Epithelial cell of prostate (primary cell): ENCODE results near the gene AMN.
A peak's percentile ranks its signal among the peaks of the same experiment; 100 is the strongest.
"Not testable (repeated sequence)": the region's sequence is repeated elsewhere in the genome, so short reads cannot be mapped to it uniquely, and the experiment has no call there.

Source experiments
- DNase-seq: peaks from one replicate; pipeline ENCODE4 v3.0.0-alpha.2; 2011; ENCODE audit warnings: low read depth, low spot score
- H3K27ac ChIP-seq: fragments of 450-650 bp; 2 replicates; pipeline ENCODE4 v1.5.1; 2017; ENCODE audit warnings: mild to moderate bottlenecking

The AMN gene

GRCh38 chr14:102922490-102923200 is at the start of gene AMN:
AMN (plus strand) TSS chr14:102922663; CDS start chr14:102922689, 26 bp downstream.
- H3K27ac ChIP-seq: no peak within 1 kb of the TSS
- no peak for DNase-seq

DNA sequence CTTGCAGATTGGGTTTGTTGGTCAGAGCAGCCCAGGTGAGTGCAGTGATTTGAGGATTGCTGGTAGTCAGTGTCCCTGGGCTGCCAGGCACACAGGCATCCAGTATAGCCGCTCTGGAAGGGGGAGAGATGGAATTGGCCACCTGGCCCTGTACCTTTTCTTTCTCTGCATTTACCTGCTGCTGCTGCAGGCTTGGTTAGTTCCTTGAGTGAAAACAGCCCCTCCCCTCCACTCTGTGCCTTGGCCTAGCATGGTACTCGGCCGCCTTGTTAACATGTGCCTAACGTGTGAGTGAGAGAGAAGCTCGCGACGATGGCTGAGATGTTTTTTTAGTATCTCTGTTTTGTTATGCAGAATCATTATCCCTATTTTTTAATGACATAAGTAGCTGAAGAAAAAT is 49.3 kb upstream of the AMN start:
- no peak overlapping the region for H3K27ac ChIP-seq
- no peak for DNase-seq

DNA sequence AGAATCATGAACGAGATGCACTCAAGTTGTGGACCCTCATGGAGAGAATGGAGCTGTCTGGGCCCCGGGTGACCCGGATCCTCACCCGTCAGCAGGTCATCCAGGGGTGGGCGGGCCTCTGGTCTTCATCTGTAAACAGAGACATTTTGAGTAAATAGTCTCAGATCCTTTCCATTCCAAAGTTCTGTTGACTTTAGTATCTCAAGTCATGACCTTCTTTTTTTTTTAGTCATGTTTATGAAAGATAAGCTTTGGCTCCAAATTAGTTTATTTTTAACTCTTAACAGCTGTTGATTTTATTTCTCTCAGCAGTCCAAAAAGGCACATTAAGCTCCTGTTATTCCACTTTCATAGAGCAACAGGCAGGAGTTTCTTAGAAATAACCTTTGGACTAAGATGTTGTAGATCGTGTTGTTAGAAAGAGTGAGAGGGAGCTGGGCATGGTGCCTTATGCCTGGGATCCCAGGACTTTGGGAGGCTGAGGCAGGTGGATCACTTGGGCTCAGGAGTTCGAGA is 48.9 kb upstream of the AMN start:
- DNase-seq: no peak
- H3K27ac ChIP-seq: no peak overlapping the region

DNA sequence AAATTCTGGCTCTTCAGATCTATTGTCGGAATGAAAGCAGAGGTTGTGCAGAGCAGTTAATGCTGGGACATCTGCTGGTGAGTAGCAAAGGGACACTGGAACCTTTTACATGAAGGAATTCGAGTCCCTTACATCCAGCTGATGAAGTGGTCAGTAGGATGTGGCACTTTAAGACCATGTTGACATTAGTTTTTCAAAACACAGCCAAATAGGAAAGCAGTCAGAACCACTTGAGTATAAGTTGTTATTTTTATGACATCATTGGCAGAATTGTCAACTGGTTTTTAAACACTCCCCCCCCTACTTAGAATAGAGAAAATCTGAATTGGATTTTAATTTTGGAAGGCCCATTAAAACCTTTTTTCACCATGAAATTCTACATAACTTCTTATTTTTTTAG is 46.8 kb upstream of the AMN start:
- H3K27ac ChIP-seq: no peak overlapping the region

GRCh38 chr14:102877511-102877910 is 45.0 kb upstream of the AMN start:
- not testable (repeated sequence) for DNase-seq, H3K27ac ChIP-seq

More for the DNA sequence above, 46.8 kb upstream of the AMN start:
- no peak for DNase-seq

DNA sequence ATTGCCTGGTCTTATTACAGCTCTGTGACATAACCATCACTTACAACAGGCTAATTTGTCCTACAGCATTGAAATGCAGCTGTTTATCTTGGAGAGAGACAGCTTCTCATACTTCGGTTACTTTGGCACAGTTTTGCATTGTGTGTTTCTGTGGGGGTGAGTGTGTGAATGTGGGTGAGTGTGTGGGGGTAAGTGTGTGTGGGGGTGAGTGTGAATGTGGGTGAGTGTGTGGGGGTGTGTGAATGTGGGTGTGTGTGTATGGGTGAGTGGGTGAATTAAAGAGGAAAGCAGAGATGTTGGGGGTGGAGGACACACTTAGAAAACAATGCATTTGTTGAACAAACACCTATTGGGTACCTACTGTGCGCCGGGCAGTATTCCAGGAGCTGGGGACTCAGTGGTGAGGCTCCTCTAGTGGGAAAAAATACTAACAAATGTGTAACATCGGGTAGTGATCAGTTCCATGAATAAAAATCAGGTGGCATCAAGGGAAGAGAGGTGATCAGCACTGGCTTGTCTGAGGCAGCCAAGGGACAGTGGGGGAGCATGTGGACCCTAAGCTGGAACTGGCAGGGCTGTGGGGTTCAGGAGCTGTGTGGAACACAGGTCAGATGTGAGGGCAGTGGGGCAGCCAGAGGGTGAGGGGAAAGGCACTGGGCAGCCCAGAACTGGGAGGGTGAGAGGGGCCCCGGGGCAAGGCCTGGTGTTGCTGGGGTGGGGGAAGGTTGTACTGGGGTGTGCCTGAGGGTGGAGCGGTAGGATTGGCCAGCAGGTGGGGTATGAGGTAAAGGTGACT is 44.1 kb upstream of the AMN start:
- no peak for DNase-seq
- H3K27ac ChIP-seq: peak overlapping the region; percentile 34

- peak overlapping the region; percentile 34 for H3K27ac ChIP-seq
- DNase-seq: no peak
Observed at GRCh38 chr14:102878970-102879460, 43.4 kb upstream of the AMN start.

- H3K27ac ChIP-seq: no peak overlapping the region
- no peak for DNase-seq
Observed at GRCh38 chr14:102882226-102882906, 40.1 kb upstream of the AMN start.

DNA sequence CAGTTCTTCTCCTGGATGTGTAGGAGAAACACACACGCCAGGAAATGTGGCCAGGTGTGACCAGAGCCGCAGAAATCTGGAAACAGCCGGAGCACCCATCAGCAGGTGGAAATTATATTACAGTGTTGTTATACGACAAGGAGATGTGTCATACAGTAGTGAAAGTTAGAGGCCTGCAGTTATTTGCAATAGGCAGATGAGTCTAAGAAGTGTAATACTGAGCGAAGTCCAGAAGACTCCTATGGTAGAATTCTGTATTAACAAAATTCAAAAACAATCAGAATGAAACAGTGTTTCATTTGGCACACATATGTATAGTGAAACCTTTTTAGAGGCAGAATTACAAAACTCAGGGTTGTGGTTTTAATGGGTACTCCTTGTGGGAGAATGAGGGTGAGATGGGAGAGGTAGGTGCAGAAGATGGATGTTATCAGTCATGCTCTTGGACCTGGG is 39.3 kb upstream of the AMN start:
- H3K27ac ChIP-seq: no peak overlapping the region
- no peak for DNase-seq

DNA sequence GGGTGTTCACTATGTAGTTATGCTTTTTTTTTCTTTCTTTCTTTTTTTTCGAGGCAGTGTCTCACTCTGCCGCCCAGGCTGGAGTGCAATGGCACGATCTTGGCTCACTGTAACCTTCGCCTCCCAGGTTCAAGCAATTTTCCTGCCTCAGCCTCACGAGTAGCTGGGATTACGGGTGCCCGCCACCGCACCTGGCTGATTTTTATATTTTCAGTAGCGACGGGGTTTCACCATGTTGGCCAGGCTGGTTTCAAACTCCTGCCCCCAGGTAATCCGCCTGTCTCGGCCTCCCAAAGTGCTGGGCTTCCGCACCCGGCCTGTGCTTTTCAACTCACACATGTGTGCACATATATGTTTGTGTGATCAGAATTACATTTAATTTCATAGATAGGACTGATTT is 38.9 kb upstream of the AMN start:
- no peak overlapping the region for H3K27ac ChIP-seq
- no peak for DNase-seq

GRCh38 chr14:102885737-102886447 is 36.6 kb upstream of the AMN start:
- no peak for DNase-seq
- no peak overlapping the region for H3K27ac ChIP-seq

GRCh38 chr14:102888748-102889147 is 33.7 kb upstream of the AMN start:
- DNase-seq: no peak
- no peak overlapping the region for H3K27ac ChIP-seq

DNA sequence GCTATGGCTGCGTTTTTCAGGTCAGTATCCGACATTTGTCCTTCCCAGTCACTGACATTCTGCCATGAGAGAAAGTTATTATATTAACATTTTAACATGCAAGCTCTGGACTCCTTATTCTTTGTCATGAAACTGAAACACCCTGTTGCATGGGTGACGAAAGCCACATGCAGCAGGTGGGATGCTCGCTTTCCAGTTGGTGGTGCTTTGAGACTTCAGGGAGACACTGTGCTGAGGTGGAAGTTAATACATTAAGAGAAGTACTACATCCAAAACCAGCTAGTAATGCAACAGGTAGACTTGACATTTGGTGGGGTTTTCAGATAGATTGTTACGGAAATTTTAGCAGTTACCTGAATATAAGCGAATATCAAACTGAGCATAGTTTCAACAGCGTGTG is 32.8 kb upstream of the AMN start:
- no peak overlapping the region for H3K27ac ChIP-seq
- no peak for DNase-seq

DNA sequence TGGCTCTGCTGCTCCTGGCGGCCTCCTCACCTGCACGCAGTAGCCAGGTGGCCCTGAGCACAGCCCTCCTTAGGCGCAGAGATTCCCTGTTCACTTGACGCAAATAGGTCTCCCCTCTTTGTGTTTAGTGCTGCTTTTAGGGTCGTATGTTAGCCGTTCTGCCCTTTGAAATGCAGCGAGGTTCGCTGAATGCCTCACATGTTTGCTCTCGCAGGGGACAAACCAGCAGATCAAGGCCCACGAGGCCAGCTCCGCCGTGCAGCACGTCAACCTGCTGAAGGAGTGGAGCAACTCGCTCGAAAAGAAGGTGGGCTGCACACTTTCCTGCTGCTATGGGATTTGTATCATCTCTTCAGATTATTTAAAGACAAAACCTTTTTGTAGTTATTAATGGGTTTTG is 31.4 kb upstream of the AMN start:
- DNase-seq: no peak

DNA sequence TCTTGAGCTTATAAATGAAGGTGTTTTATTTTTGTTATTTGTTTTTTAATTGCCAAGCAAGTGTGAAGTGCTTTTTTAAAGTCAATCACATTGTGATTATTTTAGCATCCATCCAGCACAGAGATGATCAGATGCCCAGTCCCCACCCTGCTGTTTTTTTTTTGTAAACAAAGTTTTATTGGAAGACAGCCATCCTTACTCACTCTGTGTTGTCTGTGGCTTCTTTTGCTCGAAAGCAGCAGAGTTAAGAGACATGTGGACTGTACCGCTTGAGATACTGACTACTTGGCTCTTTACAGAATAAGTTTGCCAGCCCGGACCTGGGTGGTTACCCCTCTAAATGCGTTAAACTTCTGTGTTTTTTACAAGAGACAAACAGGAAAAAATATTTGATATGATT is 30.9 kb upstream of the AMN start:
- DNase-seq: no peak

More for the DNA sequence above, 31.4 kb upstream of the AMN start:
- H3K27ac ChIP-seq: no peak overlapping the region

DNA sequence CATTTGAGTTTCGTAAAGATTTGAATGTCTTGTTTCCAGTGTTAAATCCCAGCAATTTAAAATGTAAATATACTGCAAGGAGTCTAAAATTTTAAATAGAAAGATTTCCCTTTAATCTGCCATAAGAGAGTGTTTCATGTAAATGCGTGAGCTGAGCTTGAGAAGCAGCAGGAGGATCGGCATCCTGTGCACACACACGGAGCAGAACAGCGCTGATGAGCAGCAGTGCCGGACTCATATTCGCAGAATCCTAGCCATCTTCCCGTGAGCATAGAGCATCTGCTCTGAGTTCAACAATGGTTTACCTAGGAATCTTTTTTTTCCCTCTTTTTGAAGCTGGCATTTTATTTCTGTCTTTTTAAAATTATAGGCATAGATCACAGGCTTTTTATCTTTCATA is 29.8 kb upstream of the AMN start:
- H3K27ac ChIP-seq: no peak overlapping the region
- no peak for DNase-seq

More for the DNA sequence above, 30.9 kb upstream of the AMN start:
- H3K27ac ChIP-seq: no peak overlapping the region

- DNase-seq: no peak
- no peak overlapping the region for H3K27ac ChIP-seq
Observed at GRCh38 chr14:102893452-102893851, 29.0 kb upstream of the AMN start.

DNA sequence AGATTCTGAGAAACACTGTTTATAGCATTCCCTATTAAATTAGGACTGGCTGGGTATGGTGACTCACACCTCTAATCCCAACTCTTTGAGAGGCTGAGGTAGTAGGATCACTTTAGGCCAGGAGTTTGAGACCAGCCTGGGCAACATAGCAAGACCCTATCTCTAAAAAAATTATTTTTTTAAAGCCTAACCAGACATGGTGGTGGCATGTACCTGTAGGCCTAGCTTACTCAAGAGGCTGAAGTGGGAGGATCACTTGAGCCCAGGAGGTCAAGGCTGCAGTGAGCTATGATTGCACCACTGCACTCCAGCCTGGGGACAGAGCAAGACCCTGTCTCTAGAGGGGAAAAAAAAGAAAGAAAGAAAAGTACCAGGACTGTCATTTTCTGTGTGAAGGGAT is 25.7 kb upstream of the AMN start:
- not testable (repeated sequence) for H3K27ac ChIP-seq, DNase-seq

- no peak for DNase-seq
- H3K27ac ChIP-seq: no peak overlapping the region
Observed at GRCh38 chr14:102897299-102898027, 25.0 kb upstream of the AMN start.
